K562 (cell line): Measurements from ENCODE around the gene TSPAN18. TPM values are rescaled to one million over a fixed set of nuclear protein-coding genes. Genes with fewer than 3 reads are reported as not detected.

Experiments
- CHD2 ChIP-seq: IDR thresholded peaks from 2 replicates; pipeline ENCODE4 v1.6.1; 2011; ENCODE audit warnings: low read depth, low read length
- CREM ChIP-seq: IDR thresholded peaks from 2 replicates; pipeline ENCODE4 v1.6.1; 2014; ENCODE audit warnings: antibody characterized with exemption, low read depth
- DIDO1 ChIP-seq: fragments of 450-650 bp; IDR thresholded peaks from 2 replicates; pipeline ENCODE4 v1.6.1; 2016; ENCODE audit warnings: low read depth, missing biosample characterization, missing genetic modification characterization
- EP300 ChIP-seq: IDR thresholded peaks from 2 replicates; pipeline ENCODE4 v1.6.1; 2012; ENCODE audit warnings: low read length, improper control_type of control experiment
- FOSL1 ChIP-seq: fragments of 200-800 bp; sonication (Bioruptor generic); conservative IDR thresholded peaks from 2 replicates; pipeline ENCODE4 v1.6.1; 2016; ENCODE audit warnings: missing genetic modification characterization, missing compliant biosample characterization
- KLF10 ChIP-seq: fragments of 250-450 bp; sonication (Bioruptor Pico); IDR thresholded peaks from 2 replicates; pipeline ENCODE4 v1.6.1; 2021; ENCODE audit warnings: matching md5 sums
- KLF16 ChIP-seq: IDR thresholded peaks from 2 replicates; pipeline ENCODE4 v1.6.1; 2016; ENCODE audit warnings: antibody characterized with exemption
- MEIS2 ChIP-seq: fragments of 450-650 bp; IDR thresholded peaks from 2 replicates; pipeline ENCODE4 v1.6.1; 2014; ENCODE audit warnings: mild to moderate bottlenecking; ENCODE audit not compliant: partially characterized antibody
- NCOR1 ChIP-seq: fragments of 450-650 bp; IDR thresholded peaks from 2 replicates; pipeline ENCODE4 v1.6.1; 2016; ENCODE audit warnings: mild to moderate bottlenecking, moderate library complexity
- NEUROD1 ChIP-seq: fragments of 150-350 bp; IDR thresholded peaks from 2 replicates; pipeline ENCODE4 v1.6.1; 2014; ENCODE audit warnings: borderline replicate concordance, low read length, low read depth; ENCODE audit not compliant: partially characterized antibody
- NR4A1 ChIP-seq, 2 experiments: fragments of 250-450 bp in 1 of 2; fragments of 450-650 bp in 1 of 2; sonication (Bioruptor Pico) in 1 of 2; IDR thresholded peaks; 2 replicates each; pipeline versions ENCODE4 v1.4.0 to v1.6.1; 2016 to 2020; ENCODE audit warnings: mild to moderate bottlenecking in 2 of 2, missing compliant biosample characterization in 1 of 2, missing genetic modification characterization in 1 of 2, moderate library complexity in 1 of 2
- PML ChIP-seq: IDR thresholded peaks from 2 replicates; pipeline ENCODE4 v1.6.1; 2012; ENCODE audit warnings: low read length, inconsistent platforms
- POLR2H ChIP-seq: IDR thresholded peaks from 2 replicates; pipeline ENCODE4 v1.6.1; 2016; ENCODE audit warnings: missing genetic modification characterization, low read depth, mild to moderate bottlenecking, control low read depth, missing compliant biosample characterization, moderate library complexity
- RBM15 ChIP-seq: fragments of 200-400 bp; formaldehyde crosslinking; IDR thresholded peaks from 2 replicates; pipeline ENCODE4 v1.6.1; 2018; ENCODE audit warnings: mild to moderate bottlenecking, low read length, moderate library complexity; ENCODE audit not compliant: insufficient read depth
- RFX5 ChIP-seq: IDR thresholded peaks from 2 replicates; pipeline ENCODE4 v1.6.1; 2011; ENCODE audit warnings: low read depth, mild to moderate bottlenecking, improper control_type of control experiment, low read length
- SIRT6 ChIP-seq: IDR thresholded peaks from one replicate; pipeline ENCODE4 v1.6.1; 2012; ENCODE audit warnings: low read depth, mild to moderate bottlenecking, control low read depth, inconsistent platforms, low read length, moderate library complexity
- SMAD3 ChIP-seq: fragments of 450-650 bp; formaldehyde crosslinking; conservative IDR thresholded peaks from 2 replicates; pipeline ENCODE4 v1.4.0; 2020; ENCODE audit warnings: mild to moderate bottlenecking
- STAT5A ChIP-seq: IDR thresholded peaks from 2 replicates; pipeline ENCODE4 v1.6.1; 2012; ENCODE audit warnings: low read length, inconsistent platforms, borderline replicate concordance
- TCF7L2 ChIP-seq: fragments of 150-350 bp; IDR thresholded peaks from 2 replicates; pipeline ENCODE4 v1.6.1; 2016; ENCODE audit warnings: low read depth, mild to moderate bottlenecking, low read length, moderate library complexity
- TEAD4 ChIP-seq, 2 experiments: sonication (generic) in 1 of 2; formaldehyde crosslinking in 1 of 2; IDR thresholded peaks; 2 replicates each; pipeline versions ENCODE4 v1.6.1 to v1.8.0; 2012 to 2022; ENCODE audit warnings: borderline replicate concordance in 1 of 2, inconsistent platforms in 1 of 2, low read length in 1 of 2, mild to moderate bottlenecking in 1 of 2, missing genetic modification reagents in 1 of 2
- ZNF766 ChIP-seq: fragments of 200-800 bp; sonication (Bioruptor generic); conservative IDR thresholded peaks from 2 replicates; pipeline ENCODE4 v1.6.1; 2016; ENCODE audit warnings: missing genetic modification characterization, missing compliant biosample characterization
- ZNF780A ChIP-seq: fragments of 250-450 bp; sonication (Bioruptor Pico); IDR thresholded peaks from 2 replicates; pipeline ENCODE4 v1.5.0; 2021; ENCODE audit warnings: mild to moderate bottlenecking
- polyA plus RNA-seq, 8 experiments: library from polyadenylated mRNA; depleted of rRNA in 4 of 8; stranded (reverse) in 5 of 8; unstranded in 3 of 8; fragments of >200 nt; fragmentation: Nextera tagmentation in 2 of 8; fragmentation: Illumina TruSeq in 1 of 8; extraction: Ambion mirVana in 2 of 8; extraction: Trizol in 1 of 8; gene quantifications; 2 replicates each; pipeline versions ENCODE4 v1.2.1 to v1.2.3, GENCODE V29; 2011 to 2014; ENCODE audit warnings: inconsistent platforms in 1 of 8, missing spikeins in 1 of 8
- total RNA-seq, 7 experiments: library from RNA; depleted of rRNA in 6 of 7; stranded (reverse); fragments of >200 nt in 6 of 7; fragmentation: Illumina TruSeq in 2 of 7; extraction: Trizol in 2 of 7; gene quantifications; 2 replicates each; pipeline versions ENCODE4 v1.2.1 to v1.2.3, GENCODE V29; 2011 to 2021; ENCODE audit warnings: low replicate concordance in 1 of 7
- TF ChIP-seq, protein P1 (sequence below), 3 experiments: fragments of 200-800 bp in 1 of 3; fragments of 250-450 bp in 1 of 3; fragments of 450-650 bp in 1 of 3; sonication (Bioruptor Pico) in 1 of 3; sonication (Bioruptor generic) in 1 of 3; formaldehyde crosslinking in 1 of 3; IDR thresholded peaks; 2 replicates each; pipeline versions ENCODE4 v1.6.1 to v1.8.0; 2016 to 2022; ENCODE audit warnings: mild to moderate bottlenecking in 2 of 3, missing genetic modification characterization in 2 of 3, missing compliant biosample characterization in 1 of 3, moderate library complexity in 1 of 3
- TF ChIP-seq, protein P2 (sequence below): fragments of 250-450 bp; sonication (Bioruptor Pico); IDR thresholded peaks from 2 replicates; pipeline ENCODE4 v1.5.0; 2022; ENCODE audit warnings: mild to moderate bottlenecking

TSPAN18 gene
- total and polyA plus RNA-seq, 9 of the 15 experiments (the other 6 are each of a cell fraction or from before 2014, with no cell fraction given): 0.17 to 0.35 (median 0.22) TPM; not detected in 4

DNA sequence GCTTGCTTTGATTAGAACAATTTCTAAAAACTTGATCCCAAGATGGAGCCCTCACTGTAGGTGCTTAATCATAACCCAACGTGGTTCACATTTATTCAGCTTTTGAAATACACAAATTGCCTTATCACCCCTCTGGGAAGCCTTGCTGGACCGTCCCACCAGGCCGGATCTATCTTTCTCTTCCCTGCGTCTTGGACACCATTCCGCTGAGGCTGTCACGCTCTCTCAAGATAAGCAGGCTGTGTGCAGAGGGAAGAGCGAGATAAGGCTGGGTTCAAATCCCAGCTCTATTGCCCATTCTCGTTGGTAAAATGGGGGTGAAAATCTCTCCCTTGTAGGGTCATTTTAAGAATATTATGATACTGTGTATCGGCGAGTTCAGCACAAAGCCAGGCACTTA lies 244.4 kb downstream of the TSPAN18 start (continued):
- TF ChIP-seq EP300 (0 out of 2 replicates have a peak, but pooled peaks have one; percentile 47), TEAD4 (IDR thresholded peaks at IDR 0.05; ENCODE audit: low read length) (peak; percentile 83), TEAD4 (CRISPR knock-in tag; IDR thresholded peaks at IDR 0.05; ENCODE audit: borderline replicate concordance) (no peak), RFX5 (no peak), FOSL1 (tag) (peak; percentile 41), NEUROD1 (peak; percentile 40), MEIS2 (peak; percentile 39), DIDO1 (tag) (0 out of 2 replicates have a peak, but pooled peaks have one; percentile 56), RBM15 (no peak), CHD2 (no peak), ZNF766 (0 out of 2 replicates have a peak, but pooled peaks have one; percentile 20), PML (0 out of 2 replicates have a peak, but pooled peaks have one; percentile 22), NCOR1 (peak; percentile 74), NR4A1 (CRISPR knock-in tag; IDR thresholded peaks at IDR 0.05) (no peak), NR4A1 (tag; IDR thresholded peaks at IDR 0.05) (0 out of 2 replicates have a peak, but pooled peaks have one; percentile 20), KLF16 (peak; percentile 73; the same call in 1 of the 2 replicates), ZNF780A (CRISPR knock-in tag) (no peak), KLF10 (CRISPR knock-in tag) (no peak), STAT5A (peak; percentile 25; the same call in 1 of the 2 replicates), CREM (0 out of 2 replicates have a peak, but pooled peaks have one; percentile 19), POLR2H (tag) (no peak), SMAD3 (no peak), TCF7L2 (no peak), SIRT6 (no peak)
- TF ChIP-seq, protein P1, sequence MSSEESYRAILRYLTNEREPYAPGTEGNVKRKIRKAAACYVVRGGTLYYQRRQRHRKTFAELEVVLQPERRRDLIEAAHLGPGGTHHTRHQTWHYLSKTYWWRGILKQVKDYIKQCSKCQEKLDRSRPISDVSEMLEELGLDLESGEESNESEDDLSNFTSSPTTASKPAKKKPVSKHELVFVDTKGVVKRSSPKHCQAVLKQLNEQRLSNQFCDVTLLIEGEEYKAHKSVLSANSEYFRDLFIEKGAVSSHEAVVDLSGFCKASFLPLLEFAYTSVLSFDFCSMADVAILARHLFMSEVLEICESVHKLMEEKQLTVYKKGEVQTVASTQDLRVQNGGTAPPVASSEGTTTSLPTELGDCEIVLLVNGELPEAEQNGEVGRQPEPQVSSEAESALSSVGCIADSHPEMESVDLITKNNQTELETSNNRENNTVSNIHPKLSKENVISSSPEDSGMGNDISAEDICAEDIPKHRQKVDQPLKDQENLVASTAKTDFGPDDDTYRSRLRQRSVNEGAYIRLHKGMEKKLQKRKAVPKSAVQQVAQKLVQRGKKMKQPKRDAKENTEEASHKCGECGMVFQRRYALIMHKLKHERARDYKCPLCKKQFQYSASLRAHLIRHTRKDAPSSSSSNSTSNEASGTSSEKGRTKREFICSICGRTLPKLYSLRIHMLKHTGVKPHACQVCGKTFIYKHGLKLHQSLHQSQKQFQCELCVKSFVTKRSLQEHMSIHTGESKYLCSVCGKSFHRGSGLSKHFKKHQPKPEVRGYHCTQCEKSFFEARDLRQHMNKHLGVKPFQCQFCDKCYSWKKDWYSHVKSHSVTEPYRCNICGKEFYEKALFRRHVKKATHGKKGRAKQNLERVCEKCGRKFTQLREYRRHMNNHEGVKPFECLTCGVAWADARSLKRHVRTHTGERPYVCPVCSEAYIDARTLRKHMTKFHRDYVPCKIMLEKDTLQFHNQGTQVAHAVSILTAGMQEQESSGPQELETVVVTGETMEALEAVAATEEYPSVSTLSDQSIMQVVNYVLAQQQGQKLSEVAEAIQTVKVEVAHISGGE (CRISPR knock-in tag; IDR thresholded peaks at IDR 0.05): peak in 1 of 3 experiments; percentile 52; a peak in 1 of 6 replicates
- TF ChIP-seq, protein P2, sequence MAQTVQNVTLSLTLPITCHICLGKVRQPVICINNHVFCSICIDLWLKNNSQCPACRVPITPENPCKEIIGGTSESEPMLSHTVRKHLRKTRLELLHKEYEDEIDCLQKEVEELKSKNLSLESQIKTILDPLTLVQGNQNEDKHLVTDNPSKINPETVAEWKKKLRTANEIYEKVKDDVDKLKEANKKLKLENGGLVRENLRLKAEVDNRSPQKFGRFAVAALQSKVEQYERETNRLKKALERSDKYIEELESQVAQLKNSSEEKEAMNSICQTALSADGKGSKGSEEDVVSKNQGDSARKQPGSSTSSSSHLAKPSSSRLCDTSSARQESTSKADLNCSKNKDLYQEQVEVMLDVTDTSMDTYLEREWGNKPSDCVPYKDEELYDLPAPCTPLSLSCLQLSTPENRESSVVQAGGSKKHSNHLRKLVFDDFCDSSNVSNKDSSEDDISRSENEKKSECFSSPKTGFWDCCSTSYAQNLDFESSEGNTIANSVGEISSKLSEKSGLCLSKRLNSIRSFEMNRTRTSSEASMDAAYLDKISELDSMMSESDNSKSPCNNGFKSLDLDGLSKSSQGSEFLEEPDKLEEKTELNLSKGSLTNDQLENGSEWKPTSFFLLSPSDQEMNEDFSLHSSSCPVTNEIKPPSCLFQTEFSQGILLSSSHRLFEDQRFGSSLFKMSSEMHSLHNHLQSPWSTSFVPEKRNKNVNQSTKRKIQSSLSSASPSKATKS (CRISPR knock-in tag): no peak
